Retinal pigment epithelial cell (primary cell): Measurements from ENCODE around the gene AKAP6.

Experiments
- DNase-seq: peaks from one replicate; pipeline ENCODE4 v3.0.0-alpha.2; 2010; ENCODE audit warnings: low read depth
- H3K4me3 ChIP-seq: 2 replicates; pipeline ENCODE4 v1.5.1; 2011; ENCODE audit warnings: mild to moderate bottlenecking, low read length, control low read depth, moderate library complexity
- TF ChIP-seq, protein P1 (sequence below): conservative IDR thresholded peaks from 2 replicates; pipeline ENCODE4 v1.5.1; 2011; ENCODE audit warnings: low read depth, low read length, control low read depth, inconsistent platforms

Gene AKAP6

DNA sequence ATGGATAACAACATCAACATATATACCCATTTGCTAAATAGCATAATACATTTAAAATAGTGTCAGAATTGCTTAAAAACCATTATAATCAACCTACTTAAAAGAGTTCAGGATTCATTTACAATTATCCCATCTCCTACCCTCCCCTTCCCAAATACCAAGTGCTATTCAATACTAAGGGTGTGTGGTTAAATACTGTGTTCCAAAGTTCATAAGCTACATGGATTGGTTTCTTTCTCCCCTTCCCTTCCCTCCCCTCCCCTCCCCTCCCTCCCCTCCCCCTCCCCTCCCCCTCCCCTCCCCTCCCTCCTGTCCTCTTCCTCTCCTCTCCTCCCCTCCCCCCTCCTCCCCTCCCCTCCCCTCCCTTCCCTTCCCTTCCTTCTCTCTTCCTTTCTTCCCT is 512.6 kb downstream of the AKAP6 start:
- no peak for DNase-seq
- H3K4me3 ChIP-seq, result no peak overlapping the region
- TF ChIP-seq, protein P1, sequence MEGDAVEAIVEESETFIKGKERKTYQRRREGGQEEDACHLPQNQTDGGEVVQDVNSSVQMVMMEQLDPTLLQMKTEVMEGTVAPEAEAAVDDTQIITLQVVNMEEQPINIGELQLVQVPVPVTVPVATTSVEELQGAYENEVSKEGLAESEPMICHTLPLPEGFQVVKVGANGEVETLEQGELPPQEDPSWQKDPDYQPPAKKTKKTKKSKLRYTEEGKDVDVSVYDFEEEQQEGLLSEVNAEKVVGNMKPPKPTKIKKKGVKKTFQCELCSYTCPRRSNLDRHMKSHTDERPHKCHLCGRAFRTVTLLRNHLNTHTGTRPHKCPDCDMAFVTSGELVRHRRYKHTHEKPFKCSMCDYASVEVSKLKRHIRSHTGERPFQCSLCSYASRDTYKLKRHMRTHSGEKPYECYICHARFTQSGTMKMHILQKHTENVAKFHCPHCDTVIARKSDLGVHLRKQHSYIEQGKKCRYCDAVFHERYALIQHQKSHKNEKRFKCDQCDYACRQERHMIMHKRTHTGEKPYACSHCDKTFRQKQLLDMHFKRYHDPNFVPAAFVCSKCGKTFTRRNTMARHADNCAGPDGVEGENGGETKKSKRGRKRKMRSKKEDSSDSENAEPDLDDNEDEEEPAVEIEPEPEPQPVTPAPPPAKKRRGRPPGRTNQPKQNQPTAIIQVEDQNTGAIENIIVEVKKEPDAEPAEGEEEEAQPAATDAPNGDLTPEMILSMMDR, result no peak

DNA sequence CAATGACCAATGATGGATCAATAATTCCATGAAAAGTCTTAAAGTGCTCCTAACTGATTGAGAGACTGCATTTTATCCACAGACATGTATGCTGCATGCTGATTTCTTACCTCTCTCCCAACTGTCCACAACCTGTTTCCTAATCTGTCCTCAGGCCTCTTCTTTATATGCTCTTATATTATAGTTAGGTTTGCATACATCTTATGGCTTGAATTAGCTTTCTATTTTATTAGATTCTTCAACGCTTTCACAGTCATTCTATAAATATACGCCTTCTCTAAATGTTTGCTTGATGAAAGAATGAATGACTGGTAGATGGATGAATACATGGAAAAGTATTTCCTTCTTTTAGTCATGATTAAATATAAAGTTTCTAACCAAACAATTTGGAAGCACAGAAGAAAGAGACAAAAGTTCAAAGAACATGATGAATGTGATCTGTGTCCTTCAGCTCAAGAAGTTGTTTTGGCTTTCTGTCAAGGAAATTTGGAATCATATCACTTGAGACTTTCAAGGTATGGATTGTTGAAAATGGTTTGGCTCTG is 517.8 kb downstream of the AKAP6 start:
- no peak for DNase-seq
- TF ChIP-seq, protein P1, result no peak

DNA sequence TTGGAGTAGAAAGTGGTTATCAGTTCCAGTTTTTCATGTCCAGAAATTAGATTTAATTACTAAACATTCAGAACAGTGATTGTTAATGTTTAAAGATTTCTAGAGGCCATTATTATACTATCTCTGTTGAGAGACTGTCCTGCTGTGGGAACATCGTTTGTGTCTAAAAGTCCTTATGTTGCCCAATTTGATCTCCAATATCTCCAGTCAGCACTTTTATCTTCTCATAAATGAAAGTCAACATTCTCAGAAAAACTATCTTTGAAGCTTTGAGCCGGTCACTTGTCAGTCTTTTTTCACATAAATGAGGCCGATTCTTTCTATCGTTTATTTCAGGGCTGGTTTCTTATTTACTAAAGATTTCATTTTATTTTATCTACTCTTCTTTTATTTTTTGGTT is 518.8 kb downstream of the AKAP6 start:
- DNase-seq, result no peak
- H3K4me3 ChIP-seq, result no peak overlapping the region
- TF ChIP-seq, protein P1, result no peak

More for the DNA sequence above, 517.8 kb downstream of the AKAP6 start:
- no peak overlapping the region for H3K4me3 ChIP-seq

DNA sequence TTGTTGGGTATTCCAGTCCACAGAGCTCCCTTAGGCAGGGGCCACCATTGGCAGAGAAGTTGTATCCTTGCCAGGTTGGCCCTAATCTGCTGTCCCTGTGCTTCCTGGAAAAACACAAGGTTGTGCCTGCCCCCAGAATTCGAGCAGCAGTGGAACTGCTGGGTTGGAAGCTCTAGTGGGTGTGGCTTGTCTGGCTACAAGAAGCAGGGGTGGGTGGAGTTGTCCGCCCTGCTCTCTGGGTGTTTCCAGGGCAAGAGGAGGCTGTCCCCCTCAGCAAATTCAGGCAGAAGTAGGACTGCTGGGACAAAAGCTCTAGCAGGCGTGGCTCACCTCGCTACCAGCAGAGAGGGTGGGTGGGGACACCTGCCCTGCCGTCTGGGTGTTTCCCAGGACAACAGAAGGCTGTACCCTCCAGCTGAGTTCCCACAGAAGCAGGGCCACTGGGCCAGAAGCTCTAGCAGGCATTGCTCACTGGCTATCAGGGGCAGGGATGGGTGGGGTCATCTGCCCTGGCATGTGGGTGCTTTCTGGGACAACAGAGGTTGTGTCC is 536.8 kb downstream of the AKAP6 start:
- DNase-seq, result no peak
- TF ChIP-seq, protein P1, result no peak
- no peak overlapping the region for H3K4me3 ChIP-seq

DNA sequence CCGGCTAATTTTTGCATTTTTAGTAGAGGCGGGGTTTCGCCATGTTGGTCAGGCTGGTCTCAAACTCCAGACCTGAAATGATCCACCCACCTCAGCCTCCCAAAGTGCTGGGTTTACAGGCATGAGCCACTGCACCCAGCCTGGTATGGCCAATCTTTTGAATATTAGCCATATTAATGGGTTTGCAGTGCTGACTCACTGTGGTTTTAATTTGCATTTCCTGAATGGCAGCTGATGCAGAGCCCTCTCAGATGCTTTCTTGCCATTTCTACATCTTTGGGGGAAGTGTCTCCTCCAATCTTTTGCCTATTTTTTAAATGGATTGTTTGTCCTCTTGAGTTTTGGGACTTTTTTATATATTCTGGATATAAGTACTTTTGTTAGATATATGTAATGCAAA is 554.1 kb downstream of the AKAP6 start:
- TF ChIP-seq, protein P1, result no peak
- no peak overlapping the region for H3K4me3 ChIP-seq
- DNase-seq, result no peak
